ENCODE data around the gene SCAMP4.
"Not testable (repeated sequence)": the region's sequence is repeated elsewhere in the genome, so short reads cannot be mapped to it uniquely, and the experiment has no call there.

The SCAMP4 gene

DNA sequence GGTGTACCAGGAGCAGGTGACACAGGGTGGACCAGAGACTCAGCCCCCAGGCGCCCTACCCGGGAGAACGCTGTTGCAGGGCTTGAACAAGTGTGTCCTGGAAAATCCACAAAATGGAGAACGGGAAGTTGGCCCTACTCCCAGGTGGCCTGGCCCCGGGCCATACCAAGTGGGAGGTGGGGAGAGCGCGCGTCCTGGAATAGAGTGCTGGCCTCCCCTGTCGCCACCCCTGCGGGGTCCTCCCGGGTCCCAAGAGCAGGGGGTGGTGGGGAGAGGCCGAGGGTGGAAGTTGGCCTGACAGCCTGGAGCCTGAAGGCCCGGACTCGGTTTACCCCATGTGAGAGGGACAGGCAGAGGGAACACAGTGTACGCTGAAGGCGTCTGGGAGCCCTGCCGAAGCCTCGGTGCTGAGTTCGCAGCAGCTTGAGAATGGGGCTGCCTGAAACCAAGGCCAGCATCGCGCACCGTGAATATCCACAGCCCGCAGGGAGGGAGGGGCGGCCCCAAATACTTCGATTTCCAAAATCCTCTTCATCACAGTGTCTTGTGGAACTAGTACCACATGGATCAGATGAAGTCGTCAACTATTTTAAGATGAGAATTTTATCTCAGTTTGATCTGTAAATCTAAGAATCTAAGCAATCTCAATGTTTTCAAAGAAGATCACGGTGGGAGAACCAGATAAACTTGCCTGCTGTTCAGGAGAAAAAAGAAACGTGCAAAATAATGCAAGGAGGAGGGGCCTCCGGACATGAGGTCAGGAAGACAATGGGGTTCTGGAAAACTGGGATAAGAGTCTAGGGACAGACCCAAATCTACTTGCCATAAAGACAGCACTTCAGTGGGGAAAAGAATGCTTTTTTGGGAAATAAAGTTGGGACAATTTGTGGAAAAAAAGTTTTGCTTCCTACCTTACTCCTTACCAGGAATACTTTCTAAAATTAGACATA is 31.4 kb upstream of the SCAMP4 start:
- DNase-seq (ENCODE audit: low read depth) = no peak
- no peak overlapping the region for H3K4me3 ChIP-seq (ENCODE audit: control insufficient read depth, low read depth, low read length)
- TF ChIP-seq, protein P1, sequence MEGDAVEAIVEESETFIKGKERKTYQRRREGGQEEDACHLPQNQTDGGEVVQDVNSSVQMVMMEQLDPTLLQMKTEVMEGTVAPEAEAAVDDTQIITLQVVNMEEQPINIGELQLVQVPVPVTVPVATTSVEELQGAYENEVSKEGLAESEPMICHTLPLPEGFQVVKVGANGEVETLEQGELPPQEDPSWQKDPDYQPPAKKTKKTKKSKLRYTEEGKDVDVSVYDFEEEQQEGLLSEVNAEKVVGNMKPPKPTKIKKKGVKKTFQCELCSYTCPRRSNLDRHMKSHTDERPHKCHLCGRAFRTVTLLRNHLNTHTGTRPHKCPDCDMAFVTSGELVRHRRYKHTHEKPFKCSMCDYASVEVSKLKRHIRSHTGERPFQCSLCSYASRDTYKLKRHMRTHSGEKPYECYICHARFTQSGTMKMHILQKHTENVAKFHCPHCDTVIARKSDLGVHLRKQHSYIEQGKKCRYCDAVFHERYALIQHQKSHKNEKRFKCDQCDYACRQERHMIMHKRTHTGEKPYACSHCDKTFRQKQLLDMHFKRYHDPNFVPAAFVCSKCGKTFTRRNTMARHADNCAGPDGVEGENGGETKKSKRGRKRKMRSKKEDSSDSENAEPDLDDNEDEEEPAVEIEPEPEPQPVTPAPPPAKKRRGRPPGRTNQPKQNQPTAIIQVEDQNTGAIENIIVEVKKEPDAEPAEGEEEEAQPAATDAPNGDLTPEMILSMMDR (IDR thresholded peaks at IDR 0.05; ENCODE audit: control insufficient read depth, insufficient read depth, low read depth, low read length, missing control alignments) = no peak

DNA sequence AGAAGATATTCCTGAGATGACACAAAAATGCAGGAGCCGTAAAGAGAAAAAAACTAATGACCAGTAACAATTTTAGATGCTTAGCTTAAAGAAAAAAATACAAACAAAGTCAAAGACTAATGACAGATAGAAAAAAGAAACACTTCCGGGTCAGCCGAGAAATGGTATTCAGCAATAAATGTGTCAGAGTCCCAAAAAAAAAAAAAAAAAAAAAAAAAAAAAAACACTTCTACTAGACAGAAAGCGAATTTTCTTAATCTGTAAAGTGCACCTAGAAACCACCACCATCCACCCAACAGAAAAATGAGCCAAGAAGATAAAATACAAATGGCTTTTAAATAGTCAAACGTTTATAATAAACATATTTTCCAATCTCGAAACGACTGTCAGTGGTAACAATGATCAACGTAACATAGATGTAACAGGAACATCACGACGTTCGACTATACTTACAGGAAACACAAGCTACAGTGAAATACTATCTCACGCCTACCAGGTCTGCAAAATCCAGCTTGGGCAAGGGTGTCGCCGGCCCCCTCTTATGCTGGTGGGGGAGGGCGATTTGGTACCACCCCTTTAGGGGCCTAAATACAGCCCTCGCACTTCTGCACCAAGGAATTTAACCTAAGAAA is 30.5 kb upstream of the SCAMP4 start:
- H3K4me3 ChIP-seq (ENCODE audit: control insufficient read depth, low read depth, low read length) = peak overlapping the region; percentile 98
- no peak for DNase-seq (ENCODE audit: low read depth)
- TF ChIP-seq, protein P1 (IDR thresholded peaks at IDR 0.05; ENCODE audit: control insufficient read depth, insufficient read depth, low read depth, low read length, missing control alignments) = no peak

DNA sequence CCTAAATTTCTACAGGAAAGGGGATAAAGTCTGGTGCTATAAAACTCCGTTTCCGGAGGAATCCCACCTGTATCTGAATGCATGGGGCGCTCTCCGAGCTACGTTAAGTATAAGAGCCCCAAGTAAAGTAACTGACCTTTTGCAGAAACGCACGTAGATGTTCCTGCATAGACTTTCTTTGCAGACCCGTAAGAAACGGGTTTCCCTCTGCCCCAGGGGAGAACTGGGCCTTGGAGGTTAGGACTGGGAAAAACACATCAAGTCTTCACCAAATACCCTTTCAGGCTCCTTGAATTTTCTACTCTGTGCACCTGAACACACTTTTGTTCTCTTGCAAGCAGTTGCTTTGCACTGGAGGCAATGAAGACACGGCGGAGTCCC is 29.9 kb upstream of the SCAMP4 start:
- DNase-seq (ENCODE audit: low read depth) = not testable (repeated sequence)
- peak overlapping the region; percentile 98 for H3K4me3 ChIP-seq (ENCODE audit: control insufficient read depth, low read depth, low read length)

DNA sequence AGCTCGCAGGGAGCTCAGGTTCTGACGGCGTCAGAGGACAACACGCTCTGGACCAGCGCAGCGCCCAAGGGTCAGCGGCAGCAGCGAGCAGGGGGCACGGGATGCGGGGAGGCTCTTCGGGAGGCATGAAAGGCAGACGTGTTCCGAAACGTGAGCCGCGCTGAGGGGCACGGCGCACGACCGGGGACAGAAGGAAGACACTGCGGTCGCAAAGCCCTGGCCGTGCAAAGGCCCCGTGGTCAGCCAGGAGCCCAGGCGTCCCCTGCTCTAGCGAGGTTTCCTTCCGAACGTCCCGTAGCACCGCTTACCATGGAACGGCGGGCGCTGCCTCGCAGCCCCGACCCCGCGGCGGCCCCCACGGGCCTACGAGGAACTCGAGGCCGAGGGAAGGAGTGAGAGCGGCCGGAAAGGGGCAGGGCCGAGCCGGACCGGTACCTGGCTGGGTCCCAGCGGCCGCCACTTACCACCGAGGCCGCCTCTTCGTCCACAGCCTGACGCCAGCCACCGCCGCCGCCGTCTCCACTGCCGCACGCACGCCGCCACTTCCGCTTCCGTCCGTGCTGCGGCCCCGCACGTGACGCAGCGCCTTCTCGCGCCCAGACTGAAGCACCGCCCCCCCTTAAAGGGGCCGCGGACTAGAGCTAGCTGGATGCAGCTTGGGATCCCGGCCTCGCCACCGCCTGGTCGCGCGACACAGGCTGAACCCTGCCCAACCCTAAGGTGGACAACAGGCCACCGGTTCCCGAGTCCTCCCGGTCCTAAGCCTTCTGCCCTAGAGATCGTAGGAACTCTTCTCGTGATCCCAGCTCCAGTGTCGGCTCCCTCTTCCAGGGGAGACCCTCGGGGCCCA is 29.3 kb upstream of the SCAMP4 start:
- TF ChIP-seq, protein P1 (IDR thresholded peaks at IDR 0.05; ENCODE audit: control insufficient read depth, insufficient read depth, low read depth, low read length, missing control alignments) = no peak
- H3K4me3 ChIP-seq (ENCODE audit: control insufficient read depth, low read depth, low read length) = peak overlapping the region; percentile 98
- no peak for DNase-seq (ENCODE audit: low read depth)

DNA sequence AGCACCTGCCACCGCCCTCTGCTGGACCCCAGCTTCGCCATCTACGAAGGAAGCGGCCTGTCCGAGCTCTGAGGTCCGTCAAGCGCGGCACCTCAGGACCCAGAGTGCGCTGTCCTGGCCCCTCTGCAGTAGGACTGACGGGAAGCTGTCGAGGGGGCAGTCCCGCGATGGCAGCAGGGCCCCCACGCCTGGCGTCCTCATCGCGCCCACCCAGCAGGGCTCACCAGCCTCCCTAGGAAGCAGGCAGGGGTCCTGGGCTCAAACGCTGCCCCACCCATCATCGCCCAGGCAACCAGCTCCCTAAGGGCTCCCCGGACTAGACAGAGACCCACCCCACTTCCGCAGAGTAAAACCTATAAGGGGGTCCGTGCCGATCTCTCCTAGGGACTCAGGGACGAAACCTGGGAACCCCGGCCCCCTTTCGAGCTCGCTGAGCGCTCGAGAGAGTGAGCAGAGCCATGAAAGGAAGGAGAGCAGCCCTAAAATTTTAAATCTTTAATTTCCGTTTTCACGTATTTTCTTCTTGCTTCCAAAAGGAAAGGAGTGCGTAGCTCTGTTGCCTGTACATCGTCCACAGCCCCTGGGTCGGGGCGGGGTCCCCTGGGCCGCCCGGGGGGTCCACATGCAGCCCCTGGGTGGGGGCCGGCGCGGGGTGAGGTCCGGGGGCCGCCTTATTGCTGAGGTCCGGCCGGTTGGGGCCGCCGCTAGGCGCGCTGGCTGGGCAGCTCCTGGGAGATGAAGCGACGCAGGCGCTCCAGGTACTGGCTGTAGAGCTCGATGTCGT is 28.5 kb upstream of the SCAMP4 start:
- not testable (repeated sequence) for DNase-seq (ENCODE audit: low read depth)
- peak overlapping the region; percentile 98 for H3K4me3 ChIP-seq (ENCODE audit: control insufficient read depth, low read depth, low read length)
- TF ChIP-seq, protein P1 (IDR thresholded peaks at IDR 0.05; ENCODE audit: control insufficient read depth, insufficient read depth, low read depth, low read length, missing control alignments) = peak; percentile 22

DNA sequence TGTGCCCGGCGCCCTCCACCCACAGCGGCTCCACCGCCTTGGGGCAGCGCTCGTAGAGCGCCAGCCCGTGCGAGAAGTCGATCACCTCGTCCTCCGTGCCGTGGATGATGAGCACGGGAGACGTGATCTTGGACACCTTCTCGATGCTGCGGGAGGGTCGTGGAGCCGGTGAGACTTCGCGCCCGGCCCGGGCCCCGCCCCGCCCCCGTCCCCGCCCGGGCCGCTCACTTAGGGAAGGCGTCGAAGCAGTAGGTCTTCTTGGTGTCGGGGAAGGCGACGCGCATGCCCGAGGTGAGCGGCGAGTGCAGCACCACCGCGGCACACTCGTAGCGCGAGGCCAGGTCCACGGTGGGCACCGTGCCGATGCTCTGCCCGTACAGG is 27.9 kb upstream of the SCAMP4 start:
- not testable (repeated sequence) for DNase-seq (ENCODE audit: low read depth); H3K4me3 ChIP-seq (ENCODE audit: control insufficient read depth, low read depth, low read length)

DNA sequence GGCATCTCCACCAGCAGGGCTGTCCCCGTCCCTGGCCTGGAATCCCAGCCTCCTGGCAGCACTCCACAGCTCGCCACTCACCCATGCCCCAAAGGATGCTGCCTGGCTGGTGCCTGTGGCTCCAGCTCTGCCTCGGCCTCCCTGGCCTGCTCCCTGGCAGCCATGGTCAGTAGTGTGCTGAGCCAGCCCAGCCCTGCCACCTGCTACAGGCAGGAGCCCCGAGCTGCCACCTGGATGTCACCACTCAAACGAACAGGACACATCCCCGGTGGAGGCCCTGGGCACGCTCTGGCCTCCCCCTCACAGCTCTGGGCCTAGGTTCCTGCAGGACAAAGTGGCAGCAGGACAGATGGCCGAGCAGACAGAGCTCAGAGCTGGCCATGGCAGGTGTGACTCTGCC is 26.6 kb upstream of the SCAMP4 start:
- not testable (repeated sequence) for DNase-seq (ENCODE audit: low read depth); H3K4me3 ChIP-seq (ENCODE audit: control insufficient read depth, low read depth, low read length)

DNA sequence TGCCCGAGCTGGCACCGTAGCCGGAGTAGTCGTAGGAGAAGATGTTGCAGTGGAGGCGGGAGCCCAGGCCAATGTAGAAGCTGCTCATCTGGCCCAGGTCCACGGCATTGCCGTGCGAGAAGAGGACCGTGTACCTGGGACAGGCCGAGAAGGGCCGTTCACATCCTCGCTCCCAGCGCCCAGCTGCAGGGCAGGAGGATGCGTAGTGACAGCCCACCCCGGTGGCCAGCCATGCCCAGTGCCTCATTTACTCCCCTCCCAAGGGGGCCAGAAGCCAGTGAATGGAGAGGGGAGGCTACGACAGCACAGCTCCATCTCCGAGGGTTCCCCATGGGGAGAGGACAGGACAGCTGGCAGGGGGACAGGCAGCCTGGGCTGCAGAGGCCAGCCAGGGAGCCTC is 25.2 kb upstream of the SCAMP4 start:
- not testable (repeated sequence) for H3K4me3 ChIP-seq (ENCODE audit: control insufficient read depth, low read depth, low read length); DNase-seq (ENCODE audit: low read depth)
